KMS-11 (cell line): Measurements from ENCODE around the gene GRK5.

ENCODE experiments used
- H2AFZ ChIP-seq: fragments of 200-600 bp; sonication (generic); 2 replicates; pipeline ENCODE4 v1.6.1; 2016; ENCODE audit warnings: antibody characterized with exemption, mixed run types, low read depth
- H3K27ac ChIP-seq: fragments of 200-600 bp; sonication (generic); 2 replicates; pipeline ENCODE4 v1.6.1; 2016; ENCODE audit warnings: mild to moderate bottlenecking, mixed run types
- H3K27me3 ChIP-seq: fragments of 200-600 bp; sonication (generic); 2 replicates; pipeline ENCODE4 v1.6.1; 2017; ENCODE audit warnings: mild to moderate bottlenecking, low read depth, mixed run types, moderate library complexity; ENCODE audit not compliant: insufficient read depth
- H3K36me3 ChIP-seq: fragments of 200-600 bp; sonication (generic); 2 replicates; pipeline ENCODE4 v1.6.1; 2017; ENCODE audit warnings: mild to moderate bottlenecking, mixed run types; ENCODE audit not compliant: insufficient read depth
- H3K4me1 ChIP-seq: fragments of 200-600 bp; sonication (generic); 2 replicates; pipeline ENCODE4 v1.6.1; 2016; ENCODE audit warnings: mild to moderate bottlenecking, low read depth, mixed run types; ENCODE audit not compliant: poor library complexity, severe bottlenecking
- H3K4me2 ChIP-seq: fragments of 200-600 bp; sonication (generic); 2 replicates; pipeline ENCODE4 v1.7.0; 2016; ENCODE audit warnings: mild to moderate bottlenecking, mixed run types
- H3K4me3 ChIP-seq: fragments of 200-600 bp; sonication (generic); IDR thresholded peaks from 2 replicates; pipeline ENCODE4 v1.6.1; 2017; ENCODE audit warnings: low read depth, low read length, mixed read lengths; ENCODE audit not compliant: insufficient read depth
- H3K79me2 ChIP-seq: fragments of 200-600 bp; sonication (generic); 2 replicates; pipeline ENCODE4 v1.6.1; 2016; ENCODE audit warnings: low read depth, mixed run types; ENCODE audit not compliant: insufficient read depth
- H3K9ac ChIP-seq: fragments of 200-600 bp; sonication (generic); 2 replicates; pipeline ENCODE4 v1.6.1; 2016; ENCODE audit warnings: mild to moderate bottlenecking, mixed run types
- H4K20me1 ChIP-seq: fragments of 200-600 bp; sonication (generic); 2 replicates; pipeline ENCODE4 v1.6.1; 2016; ENCODE audit warnings: mild to moderate bottlenecking, mixed run types; ENCODE audit not compliant: insufficient read depth
- CTCF ChIP-seq: fragments of 200-600 bp; sonication (generic); conservative IDR thresholded peaks from 2 replicates; pipeline ENCODE4 v1.6.1; 2017; ENCODE audit warnings: low read depth, mild to moderate bottlenecking, antibody characterized with exemption, low read length, moderate library complexity, mixed read lengths

The GRK5 gene

DNA sequence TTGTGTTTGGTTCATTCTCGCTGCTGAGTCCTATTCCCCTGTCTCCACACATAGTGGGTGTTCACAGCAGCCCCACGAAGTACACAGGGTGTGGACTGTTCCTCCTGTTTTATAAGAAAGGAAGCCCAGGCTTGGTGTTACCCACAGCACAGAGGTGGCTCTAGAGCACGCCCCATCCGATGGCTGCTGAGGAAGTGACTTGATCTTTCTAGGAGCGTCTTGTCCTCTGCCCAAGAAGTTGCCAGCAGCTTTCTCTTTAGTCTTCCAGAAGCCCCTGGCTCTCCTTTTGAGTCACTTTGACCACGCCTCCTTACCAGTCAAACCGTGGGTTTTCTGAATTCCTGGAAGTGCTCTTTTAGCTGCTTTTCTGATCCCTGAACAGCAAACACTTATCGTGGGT lies 94.0 kb downstream of the GRK5 start:
- Histone ChIP-seq H3K4me1 (peaks cover 19% of the 10 kb centered on the region), H4K20me1 (no peaks in the 10 kb centered on the region), H2AFZ (no peak overlapping the region), H3K79me2 (no peaks in the 10 kb centered on the region), H3K4me3 (no peak overlapping the region), H3K27ac (no peak overlapping the region), H3K4me2 (no peak overlapping the region), H3K36me3 (no peaks in the 10 kb centered on the region), H3K27me3 (no peaks in the 10 kb centered on the region), H3K9ac (no peak overlapping the region)
- TF ChIP-seq CTCF = no peak

DNA sequence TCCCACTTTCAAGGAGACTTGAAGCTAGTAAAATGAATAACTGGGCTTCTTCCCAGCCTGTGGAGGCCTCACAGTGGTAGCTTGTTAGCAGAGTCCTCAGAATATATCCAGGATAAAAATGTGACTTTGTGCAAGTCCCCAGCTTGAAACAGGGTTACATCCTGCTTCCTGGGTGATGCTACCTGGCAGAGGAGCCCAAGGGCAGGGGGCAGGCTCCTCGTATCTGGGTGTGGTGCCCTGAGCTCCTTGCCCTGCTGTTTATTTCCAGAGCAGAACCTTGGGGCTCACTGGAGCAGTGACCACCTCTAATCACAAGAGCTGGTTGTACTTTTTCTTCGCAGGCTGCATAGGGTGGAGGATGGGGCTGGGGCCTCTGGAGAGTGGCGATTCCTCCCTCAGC lies 94.8 kb downstream of the GRK5 start:
- Histone ChIP-seq H2AFZ (no peak overlapping the region), H3K36me3 (no peaks in the 10 kb centered on the region), H3K4me1 (peaks cover 27% of the 10 kb centered on the region), H4K20me1 (no peaks in the 10 kb centered on the region), H3K4me3 (no peak overlapping the region), H3K79me2 (no peaks in the 10 kb centered on the region), H3K27ac (no peak overlapping the region), H3K4me2 (no peak overlapping the region), H3K9ac (no peak overlapping the region), H3K27me3 (no peaks in the 10 kb centered on the region)
- no peak for TF ChIP-seq CTCF

- Histone ChIP-seq H3K9ac (no peak overlapping the region), H3K4me2 (no peak overlapping the region), H2AFZ (no peak overlapping the region), H3K79me2 (no peaks in the 10 kb centered on the region), H3K36me3 (no peaks in the 10 kb centered on the region), H3K27me3 (no peaks in the 10 kb centered on the region), H3K27ac (no peak overlapping the region), H3K4me1 (peaks cover 32% of the 10 kb centered on the region), H4K20me1 (no peaks in the 10 kb centered on the region), H3K4me3 (no peak overlapping the region)
- TF ChIP-seq CTCF = no peak
Observed at GRCh38 chr10:119302591-119303253, 95.4 kb downstream of the GRK5 start.

- H3K36me3 ChIP-seq = no peaks in the 10 kb centered on the region
- no peak overlapping the region for H2AFZ ChIP-seq
- H3K4me1 ChIP-seq = peaks cover 34% of the 10 kb centered on the region
- H3K4me3 ChIP-seq = no peak overlapping the region
- H3K4me2 ChIP-seq = no peak overlapping the region
- TF ChIP-seq CTCF = no peak
- H4K20me1 ChIP-seq = no peaks in the 10 kb centered on the region
- no peaks in the 10 kb centered on the region for H3K27me3 ChIP-seq
- H3K79me2 ChIP-seq = no peaks in the 10 kb centered on the region
- no peak overlapping the region for H3K27ac ChIP-seq
- H3K9ac ChIP-seq = no peak overlapping the region
Observed at GRCh38 chr10:119303886-119304285, 96.5 kb downstream of the GRK5 start.
